ENCODE results near the gene MARCHF11. TPM values are rescaled to one million over a fixed set of nuclear protein-coding genes. Genes with fewer than 3 reads are reported as not detected.

The MARCHF11 gene
- total and polyA plus RNA-seq, 2 of the 4 experiments (the other 2 are of a cell fraction), result not detected

DNA sequence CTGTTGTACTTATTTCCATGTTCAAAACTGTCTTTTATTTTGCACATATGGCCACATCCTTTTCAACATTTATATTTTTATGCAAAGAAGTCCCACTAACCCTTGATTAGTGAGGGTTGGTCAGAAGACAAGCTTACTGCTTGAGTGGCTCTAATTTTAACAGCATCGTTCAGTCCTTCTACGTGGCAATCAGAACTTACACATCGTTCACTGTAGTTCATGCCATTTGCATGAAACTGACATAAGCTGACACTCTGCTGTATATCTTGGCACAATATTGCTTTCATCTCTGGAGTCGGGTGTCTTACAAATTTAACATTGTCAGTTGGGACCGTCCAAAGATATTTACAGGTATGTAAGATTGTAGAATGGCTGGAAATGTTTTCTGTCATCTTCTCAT lies 50.6 kb downstream of the MARCHF11 start:
- Histone ChIP-seq H3K27me3 (ENCODE audit: control insufficient read depth, insufficient read depth, low read length) (no peaks in the 10 kb centered on the region), H4K8ac (ENCODE audit: low read depth in 2 of 2, low read length in 2 of 2) (no peak overlapping the region), H3K23ac (ENCODE audit: low read depth, low read length) (no peak overlapping the region), H3K4me3 (ENCODE audit: insufficient read depth, low read depth, low read length) (no peak overlapping the region), H3K18ac (ENCODE audit: low read depth, low read length) (no peak overlapping the region), H2BK20ac (ENCODE audit: low read depth, low read length) (no peak overlapping the region), H4K20me1 (ENCODE audit: insufficient read depth, low read length) (no peaks in the 10 kb centered on the region), H3K36me3 (ENCODE audit: control insufficient read depth, insufficient read depth, low read length) (no peaks in the 10 kb centered on the region), H3K14ac (replicated peaks; ENCODE audit: low read depth, low read length) (no peak overlapping the region), H3K4me1 (ENCODE audit: control insufficient read depth, insufficient read depth, low read length) (no peaks in the 10 kb centered on the region), H4K5ac (ENCODE audit: low read depth, low read length) (no peak overlapping the region), H2AK5ac (ENCODE audit: low read depth, low read length) (no peak overlapping the region), H4K91ac (ENCODE audit: insufficient read depth, low read depth, low read length) (no peak overlapping the region), H2AFZ (replicated peaks; ENCODE audit: low read length, poor library complexity) (no peak overlapping the region), H3K9me1 (ENCODE audit: insufficient read depth, low read length) (no peaks in the 10 kb centered on the region), H3K56ac (ENCODE audit: extremely low read depth, insufficient read depth, low read length) (no peak overlapping the region), H3K4ac (ENCODE audit: low read depth, low read length) (no peak overlapping the region), H3K4me2 (ENCODE audit: low read depth, low read length) (no peak overlapping the region), H2AK9ac (replicated peaks; ENCODE audit: low read depth, low read length, poor library complexity) (no peak overlapping the region), H2BK5ac (ENCODE audit: low read depth, low read length, poor library complexity, severe bottlenecking) (no peak overlapping the region), H3K27ac (ENCODE audit: insufficient read depth, low read length) (no peak overlapping the region), H2BK120ac (ENCODE audit: low read depth, low read length) (no peak overlapping the region), H2BK15ac (ENCODE audit: low read depth, low read length) (no peak overlapping the region), H3K9me3 (ENCODE audit: control insufficient read depth, insufficient read depth, low read length) (no peaks in the 10 kb centered on the region), H3K79me1 (ENCODE audit: low read depth in 1 of 2, low read length in 2 of 2) (no peaks in the 10 kb centered on the region), H3K9ac (ENCODE audit: low read depth, low read length) (no peak overlapping the region)
- CTCF ChIA-PET, result no interaction called here
- WGBS, 2 experiments (ENCODE audit: extremely low coverage in 2 of 2, insufficient read length in 1 of 2), result 70% methylated on average over 2 of the region's 5 CpGs; no CpG with 5 or more reads in 1 of the 2 experiments
- BruUV-seq (replicated peaks), result no TSS peak
- no peak for ATAC-seq (ENCODE audit: low read depth)
- no peak for TF ChIP-seq MXI1 (IDR thresholded peaks at IDR 0.05; ENCODE audit: borderline replicate concordance, low read depth, low read length)
- no peak for TF ChIP-seq SMC3 (IDR thresholded peaks at IDR 0.05; ENCODE audit: low read depth, low read length)
- TF ChIP-seq RCOR1 (IDR thresholded peaks at IDR 0.05; ENCODE audit: insufficient replicate concordance, low read length), result no peak
- TF ChIP-seq, protein P1, sequence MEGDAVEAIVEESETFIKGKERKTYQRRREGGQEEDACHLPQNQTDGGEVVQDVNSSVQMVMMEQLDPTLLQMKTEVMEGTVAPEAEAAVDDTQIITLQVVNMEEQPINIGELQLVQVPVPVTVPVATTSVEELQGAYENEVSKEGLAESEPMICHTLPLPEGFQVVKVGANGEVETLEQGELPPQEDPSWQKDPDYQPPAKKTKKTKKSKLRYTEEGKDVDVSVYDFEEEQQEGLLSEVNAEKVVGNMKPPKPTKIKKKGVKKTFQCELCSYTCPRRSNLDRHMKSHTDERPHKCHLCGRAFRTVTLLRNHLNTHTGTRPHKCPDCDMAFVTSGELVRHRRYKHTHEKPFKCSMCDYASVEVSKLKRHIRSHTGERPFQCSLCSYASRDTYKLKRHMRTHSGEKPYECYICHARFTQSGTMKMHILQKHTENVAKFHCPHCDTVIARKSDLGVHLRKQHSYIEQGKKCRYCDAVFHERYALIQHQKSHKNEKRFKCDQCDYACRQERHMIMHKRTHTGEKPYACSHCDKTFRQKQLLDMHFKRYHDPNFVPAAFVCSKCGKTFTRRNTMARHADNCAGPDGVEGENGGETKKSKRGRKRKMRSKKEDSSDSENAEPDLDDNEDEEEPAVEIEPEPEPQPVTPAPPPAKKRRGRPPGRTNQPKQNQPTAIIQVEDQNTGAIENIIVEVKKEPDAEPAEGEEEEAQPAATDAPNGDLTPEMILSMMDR (conservative IDR thresholded peaks at IDR 0.05; ENCODE audit: low read depth, low read length), result no peak
- no peak for TF ChIP-seq RFX5 (IDR thresholded peaks at IDR 0.05; ENCODE audit: low read depth, low read length)
- no peak for TF ChIP-seq MAFK (IDR thresholded peaks at IDR 0.05; ENCODE audit: low read depth, low read length)
- no peak for TF ChIP-seq BHLHE40 (IDR thresholded peaks at IDR 0.05; ENCODE audit: low read depth, low read length)
- no peak for TF ChIP-seq CEBPB (IDR thresholded peaks at IDR 0.05; ENCODE audit: low read depth, low read length)
- TF ChIP-seq FOS (IDR thresholded peaks at IDR 0.05; ENCODE audit: low read depth, low read length), result no peak
- no peak for TF ChIP-seq CHD1 (IDR thresholded peaks at IDR 0.05; ENCODE audit: low read depth, low read length)
- TF ChIP-seq ELK1 (IDR thresholded peaks at IDR 0.05; ENCODE audit: borderline replicate concordance, low read depth, low read length), result no peak
- TF ChIP-seq NFE2L2 (IDR thresholded peaks at IDR 0.05; ENCODE audit: low read depth, low read length), result no peak
- no peak for TF ChIP-seq POLR2A (IDR thresholded peaks at IDR 0.05; ENCODE audit: low read depth, low read length)
- no peak for TF ChIP-seq MAZ (IDR thresholded peaks at IDR 0.05; ENCODE audit: borderline replicate concordance, low read depth, low read length)
- TF ChIP-seq RAD21 (IDR thresholded peaks at IDR 0.05; ENCODE audit: low read length), result no peak
- TF ChIP-seq, protein P2, sequence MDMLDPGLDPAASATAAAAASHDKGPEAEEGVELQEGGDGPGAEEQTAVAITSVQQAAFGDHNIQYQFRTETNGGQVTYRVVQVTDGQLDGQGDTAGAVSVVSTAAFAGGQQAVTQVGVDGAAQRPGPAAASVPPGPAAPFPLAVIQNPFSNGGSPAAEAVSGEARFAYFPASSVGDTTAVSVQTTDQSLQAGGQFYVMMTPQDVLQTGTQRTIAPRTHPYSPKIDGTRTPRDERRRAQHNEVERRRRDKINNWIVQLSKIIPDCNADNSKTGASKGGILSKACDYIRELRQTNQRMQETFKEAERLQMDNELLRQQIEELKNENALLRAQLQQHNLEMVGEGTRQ (IDR thresholded peaks at IDR 0.05; ENCODE audit: low read depth, low read length), result no peak
- no peak for DNase-seq
- dilution Hi-C loops (cut with HindIII; ENCODE audit: low sequenced_read_pairs, unreplicated experiment), result no loop called here
- intact Hi-C loops (cut with micrococcal nuclease), result no loop called here
- POLR2A ChIA-PET (ENCODE audit: unreplicated experiment), result no interaction called here
- in situ Hi-C loops (cut with MboI; ENCODE audit: low sequenced_read_pairs), result no loop called here
